ENCODE data around the gene PDE6D. TPM values are rescaled to one million over a fixed set of nuclear protein-coding genes. Genes with fewer than 3 reads are reported as not detected.

PDE6D gene
- total and polyA plus RNA-seq, 2 of the 13 experiments (the other 11 are each of a cell fraction or from before 2014, with no cell fraction given) = 14.1 to 23.2 TPM

DNA sequence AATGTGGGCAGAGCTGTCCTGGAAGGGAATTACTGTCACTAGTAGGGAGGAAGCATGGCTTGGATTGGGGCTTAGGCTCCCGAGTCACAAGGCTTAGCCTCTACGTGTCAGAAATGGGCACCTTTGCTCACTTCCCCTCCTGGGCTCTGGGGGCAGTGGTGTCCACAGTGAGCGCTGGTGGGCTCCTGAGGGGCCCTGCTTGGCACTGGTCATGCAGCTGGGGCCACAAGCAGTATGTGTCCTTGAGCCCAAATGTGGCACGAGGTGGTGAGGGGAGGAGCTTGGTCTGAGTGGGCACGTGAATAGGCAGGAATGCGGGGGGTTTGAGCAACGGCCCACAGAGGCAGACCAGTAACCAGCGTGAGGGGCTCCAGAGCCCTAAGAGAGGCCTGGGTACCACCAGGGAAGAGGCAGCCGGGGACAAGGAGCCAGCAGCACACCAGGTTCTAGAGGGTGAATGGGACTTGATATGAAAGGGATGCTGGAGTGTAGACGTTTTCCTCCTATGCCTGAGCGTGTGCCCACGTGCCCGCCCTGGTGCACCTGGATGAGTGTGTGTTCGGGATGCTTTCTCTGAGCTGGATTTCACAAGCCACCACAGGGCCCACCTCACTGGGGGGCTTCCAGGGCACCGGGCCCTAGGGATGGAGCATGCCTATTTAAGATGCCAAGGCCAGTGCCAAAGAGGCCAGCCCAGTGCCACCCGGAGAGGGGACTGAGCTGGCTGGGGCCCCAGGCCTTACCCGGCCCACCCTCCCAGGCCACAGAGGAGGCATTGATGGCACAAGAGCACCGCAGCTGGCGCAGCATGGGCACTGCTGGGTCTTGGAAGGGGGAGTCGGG, 95.5 kb downstream of the PDE6D start (continued):
- TF ChIP-seq KLF6 (CRISPR knock-in tag; IDR thresholded peaks at IDR 0.05) = no peak
- peak; percentile 15 for TF ChIP-seq XRCC5 (optimal IDR thresholded peaks at IDR 0.05; ENCODE audit: low read length)
- TF ChIP-seq ZNF7 (CRISPR knock-in tag; IDR thresholded peaks at IDR 0.05) = no peak
- TF ChIP-seq PLRG1 (conservative IDR thresholded peaks at IDR 0.05) = no peak
- TF ChIP-seq PCBP1 (IDR thresholded peaks at IDR 0.05; ENCODE audit: borderline replicate concordance, low read depth, low read length) = 0 out of 2 replicates have a peak, but pooled peaks have one; percentile 13
- no peak for TF ChIP-seq ZNF75D (CRISPR knock-in tag; IDR thresholded peaks at IDR 0.05; ENCODE audit: borderline replicate concordance)
- TF ChIP-seq ZNF670 (CRISPR knock-in tag; IDR thresholded peaks at IDR 0.05; ENCODE audit: borderline replicate concordance) = no peak
- TF ChIP-seq RXRA (CRISPR knock-in tag; IDR thresholded peaks at IDR 0.05) = peak; percentile 29
- TF ChIP-seq ZNF234 (CRISPR knock-in tag; conservative IDR thresholded peaks at IDR 0.05) = no peak
- TF ChIP-seq, protein P1, sequence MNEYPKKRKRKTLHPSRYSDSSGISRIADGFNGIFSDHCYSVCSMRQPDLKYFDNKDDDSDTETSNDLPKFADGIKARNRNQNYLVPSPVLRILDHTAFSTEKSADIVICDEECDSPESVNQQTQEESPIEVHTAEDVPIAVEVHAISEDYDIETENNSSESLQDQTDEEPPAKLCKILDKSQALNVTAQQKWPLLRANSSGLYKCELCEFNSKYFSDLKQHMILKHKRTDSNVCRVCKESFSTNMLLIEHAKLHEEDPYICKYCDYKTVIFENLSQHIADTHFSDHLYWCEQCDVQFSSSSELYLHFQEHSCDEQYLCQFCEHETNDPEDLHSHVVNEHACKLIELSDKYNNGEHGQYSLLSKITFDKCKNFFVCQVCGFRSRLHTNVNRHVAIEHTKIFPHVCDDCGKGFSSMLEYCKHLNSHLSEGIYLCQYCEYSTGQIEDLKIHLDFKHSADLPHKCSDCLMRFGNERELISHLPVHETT (CRISPR knock-in tag; conservative IDR thresholded peaks at IDR 0.05) = no peak
- TF ChIP-seq, protein P2, sequence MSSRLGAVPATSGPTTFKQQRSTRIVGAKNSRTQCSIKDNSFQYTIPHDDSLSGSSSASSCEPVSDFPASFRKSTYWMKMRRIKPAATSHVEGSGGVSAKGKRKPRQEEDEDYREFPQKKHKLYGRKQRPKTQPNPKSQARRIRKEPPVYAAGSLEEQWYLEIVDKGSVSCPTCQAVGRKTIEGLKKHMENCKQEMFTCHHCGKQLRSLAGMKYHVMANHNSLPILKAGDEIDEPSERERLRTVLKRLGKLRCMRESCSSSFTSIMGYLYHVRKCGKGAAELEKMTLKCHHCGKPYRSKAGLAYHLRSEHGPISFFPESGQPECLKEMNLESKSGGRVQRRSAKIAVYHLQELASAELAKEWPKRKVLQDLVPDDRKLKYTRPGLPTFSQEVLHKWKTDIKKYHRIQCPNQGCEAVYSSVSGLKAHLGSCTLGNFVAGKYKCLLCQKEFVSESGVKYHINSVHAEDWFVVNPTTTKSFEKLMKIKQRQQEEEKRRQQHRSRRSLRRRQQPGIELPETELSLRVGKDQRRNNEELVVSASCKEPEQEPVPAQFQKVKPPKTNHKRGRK (CRISPR knock-in tag; IDR thresholded peaks at IDR 0.05) = no peak
- TF ChIP-seq, protein P3, sequence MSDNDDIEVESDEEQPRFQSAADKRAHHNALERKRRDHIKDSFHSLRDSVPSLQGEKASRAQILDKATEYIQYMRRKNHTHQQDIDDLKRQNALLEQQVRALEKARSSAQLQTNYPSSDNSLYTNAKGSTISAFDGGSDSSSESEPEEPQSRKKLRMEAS (IDR thresholded peaks at IDR 0.05) = peak; percentile 82
- TF ChIP-seq, protein P4, sequence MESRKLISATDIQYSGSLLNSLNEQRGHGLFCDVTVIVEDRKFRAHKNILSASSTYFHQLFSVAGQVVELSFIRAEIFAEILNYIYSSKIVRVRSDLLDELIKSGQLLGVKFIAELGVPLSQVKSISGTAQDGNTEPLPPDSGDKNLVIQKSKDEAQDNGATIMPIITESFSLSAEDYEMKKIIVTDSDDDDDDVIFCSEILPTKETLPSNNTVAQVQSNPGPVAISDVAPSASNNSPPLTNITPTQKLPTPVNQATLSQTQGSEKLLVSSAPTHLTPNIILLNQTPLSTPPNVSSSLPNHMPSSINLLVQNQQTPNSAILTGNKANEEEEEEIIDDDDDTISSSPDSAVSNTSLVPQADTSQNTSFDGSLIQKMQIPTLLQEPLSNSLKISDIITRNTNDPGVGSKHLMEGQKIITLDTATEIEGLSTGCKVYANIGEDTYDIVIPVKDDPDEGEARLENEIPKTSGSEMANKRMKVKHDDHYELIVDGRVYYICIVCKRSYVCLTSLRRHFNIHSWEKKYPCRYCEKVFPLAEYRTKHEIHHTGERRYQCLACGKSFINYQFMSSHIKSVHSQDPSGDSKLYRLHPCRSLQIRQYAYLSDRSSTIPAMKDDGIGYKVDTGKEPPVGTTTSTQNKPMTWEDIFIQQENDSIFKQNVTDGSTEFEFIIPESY (CRISPR knock-in tag; IDR thresholded peaks at IDR 0.05) = 0 out of 2 replicates have a peak, but pooled peaks have one; percentile 7
- TF ChIP-seq ZNF143 (CRISPR knock-in tag; IDR thresholded peaks at IDR 0.05) = no peak
- TF ChIP-seq ZNF709 (CRISPR knock-in tag; IDR thresholded peaks at IDR 0.05) = no peak
- 0 out of 2 replicates have a peak, but pooled peaks have one; percentile 11 for TF ChIP-seq KDM3A (CRISPR knock-in tag; IDR thresholded peaks at IDR 0.05; ENCODE audit: low read depth)
- TF ChIP-seq, protein P5, sequence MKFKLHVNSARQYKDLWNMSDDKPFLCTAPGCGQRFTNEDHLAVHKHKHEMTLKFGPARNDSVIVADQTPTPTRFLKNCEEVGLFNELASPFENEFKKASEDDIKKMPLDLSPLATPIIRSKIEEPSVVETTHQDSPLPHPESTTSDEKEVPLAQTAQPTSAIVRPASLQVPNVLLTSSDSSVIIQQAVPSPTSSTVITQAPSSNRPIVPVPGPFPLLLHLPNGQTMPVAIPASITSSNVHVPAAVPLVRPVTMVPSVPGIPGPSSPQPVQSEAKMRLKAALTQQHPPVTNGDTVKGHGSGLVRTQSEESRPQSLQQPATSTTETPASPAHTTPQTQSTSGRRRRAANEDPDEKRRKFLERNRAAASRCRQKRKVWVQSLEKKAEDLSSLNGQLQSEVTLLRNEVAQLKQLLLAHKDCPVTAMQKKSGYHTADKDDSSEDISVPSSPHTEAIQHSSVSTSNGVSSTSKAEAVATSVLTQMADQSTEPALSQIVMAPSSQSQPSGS (CRISPR knock-in tag; IDR thresholded peaks at IDR 0.05) = no peak
- TF ChIP-seq CBX5 (CRISPR knock-in tag; IDR thresholded peaks at IDR 0.05; ENCODE audit: borderline replicate concordance) = no peak
- peak; percentile 78 for TF ChIP-seq GATAD1 (CRISPR knock-in tag; IDR thresholded peaks at IDR 0.05)
- peak; percentile 52; the same call in 1 of the 2 replicates for TF ChIP-seq SAP130 (CRISPR knock-in tag; IDR thresholded peaks at IDR 0.05; ENCODE audit: low read depth)
- TF ChIP-seq NFE2L2 (IDR thresholded peaks at IDR 0.05; ENCODE audit: low read length) = no peak
- TF ChIP-seq ZMYM3 (CRISPR knock-in tag; IDR thresholded peaks at IDR 0.05) = peak; percentile 71
- no peak for TF ChIP-seq TMF1 (CRISPR knock-in tag; IDR thresholded peaks at IDR 0.05; ENCODE audit: low read depth)
- TF ChIP-seq YEATS4 (CRISPR knock-in tag; IDR thresholded peaks at IDR 0.05; ENCODE audit: borderline replicate concordance) = no peak
- TF ChIP-seq YEATS2 (CRISPR knock-in tag; IDR thresholded peaks at IDR 0.05; ENCODE audit: borderline replicate concordance) = peak; percentile 51; the same call in 1 of the 2 replicates
